Hematopoietic multipotent progenitor cell treated with erythropoietin and hydrocortisone succinate and interleukin-3 and kit ligand, for 4 days (in vitro differentiated cells): Measurements from ENCODE around the gene SKIDA1.

ENCODE experiments used
- DNase-seq: peaks from one replicate; pipeline ENCODE4 v3.0.0-alpha.2; 2015

SKIDA1 gene

DNA sequence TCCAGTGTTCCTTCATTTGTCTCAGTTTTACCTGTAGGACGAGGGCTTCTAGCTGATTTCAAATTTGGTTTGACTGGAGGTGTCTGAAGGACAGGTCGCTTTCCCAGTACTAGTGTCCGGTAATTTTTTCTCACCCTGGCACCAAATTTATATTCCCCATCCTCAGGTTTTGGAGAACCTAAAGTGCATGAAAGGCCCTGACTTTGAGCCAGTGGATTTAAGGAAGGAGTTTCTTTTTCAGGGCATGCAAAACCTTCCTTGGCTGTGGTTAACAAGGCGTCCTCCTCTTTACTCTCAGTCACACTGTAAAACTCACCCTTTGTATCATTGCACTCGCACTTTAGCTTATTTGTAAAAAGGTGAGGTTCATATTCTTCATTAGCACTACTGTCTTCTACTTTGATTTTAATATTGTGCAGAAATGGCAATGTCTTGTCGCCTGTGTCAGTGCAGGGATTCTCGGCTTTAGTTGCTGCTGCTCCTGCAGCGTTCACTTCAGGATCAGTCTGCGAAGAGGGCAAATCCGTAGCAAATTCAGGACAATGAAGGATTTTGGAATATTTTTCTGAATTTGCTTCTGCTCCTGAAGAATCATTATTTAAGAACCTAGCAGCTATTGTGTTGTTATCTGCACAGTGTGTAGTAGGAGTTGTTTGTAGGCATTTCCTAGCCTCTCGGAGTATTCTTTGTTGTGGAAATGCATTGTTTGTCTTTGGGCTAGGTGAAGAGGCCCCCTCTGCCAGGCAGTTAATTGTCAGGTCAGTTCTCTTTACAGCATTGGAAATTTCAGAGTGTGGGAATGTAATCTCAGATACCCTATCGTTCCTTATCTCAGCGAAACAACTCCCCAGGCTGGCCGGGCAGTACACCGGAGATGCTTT lies 9.9 kb downstream of the SKIDA1 start:
- no peak for DNase-seq

DNA sequence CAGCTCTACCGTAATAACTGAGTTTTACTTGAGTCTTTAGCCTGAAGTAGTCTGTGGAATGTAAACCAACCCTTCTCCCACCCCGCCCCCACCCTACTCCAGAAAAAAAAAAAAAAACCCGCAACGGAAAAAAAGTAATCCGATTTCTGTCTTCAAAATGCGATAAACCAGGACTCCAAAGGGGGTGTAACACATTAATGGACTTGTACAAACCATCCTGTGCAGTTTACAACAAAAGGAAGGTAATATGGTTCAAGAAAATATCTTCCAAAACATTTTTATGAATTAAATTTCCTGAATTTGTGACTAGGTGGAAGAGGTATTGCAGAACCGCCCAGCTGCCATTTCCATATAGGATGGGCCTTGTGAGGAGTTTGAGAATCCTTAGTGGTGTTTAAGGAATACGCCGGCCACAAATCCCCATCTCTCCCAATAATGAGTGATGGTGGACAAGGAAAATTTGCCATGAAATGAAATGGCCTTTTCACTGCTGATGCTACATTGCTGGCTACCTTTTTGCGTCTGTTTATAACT lies 10.6 kb downstream of the SKIDA1 start:
- no peak for DNase-seq

- no peak for DNase-seq
Measured at GRCh38 chr10:21514129-21514817, 11.2 kb downstream of the SKIDA1 start.

GRCh38 chr10:21513405-21513788 lies 12.1 kb downstream of the SKIDA1 start:
- DNase-seq = no peak

DNA sequence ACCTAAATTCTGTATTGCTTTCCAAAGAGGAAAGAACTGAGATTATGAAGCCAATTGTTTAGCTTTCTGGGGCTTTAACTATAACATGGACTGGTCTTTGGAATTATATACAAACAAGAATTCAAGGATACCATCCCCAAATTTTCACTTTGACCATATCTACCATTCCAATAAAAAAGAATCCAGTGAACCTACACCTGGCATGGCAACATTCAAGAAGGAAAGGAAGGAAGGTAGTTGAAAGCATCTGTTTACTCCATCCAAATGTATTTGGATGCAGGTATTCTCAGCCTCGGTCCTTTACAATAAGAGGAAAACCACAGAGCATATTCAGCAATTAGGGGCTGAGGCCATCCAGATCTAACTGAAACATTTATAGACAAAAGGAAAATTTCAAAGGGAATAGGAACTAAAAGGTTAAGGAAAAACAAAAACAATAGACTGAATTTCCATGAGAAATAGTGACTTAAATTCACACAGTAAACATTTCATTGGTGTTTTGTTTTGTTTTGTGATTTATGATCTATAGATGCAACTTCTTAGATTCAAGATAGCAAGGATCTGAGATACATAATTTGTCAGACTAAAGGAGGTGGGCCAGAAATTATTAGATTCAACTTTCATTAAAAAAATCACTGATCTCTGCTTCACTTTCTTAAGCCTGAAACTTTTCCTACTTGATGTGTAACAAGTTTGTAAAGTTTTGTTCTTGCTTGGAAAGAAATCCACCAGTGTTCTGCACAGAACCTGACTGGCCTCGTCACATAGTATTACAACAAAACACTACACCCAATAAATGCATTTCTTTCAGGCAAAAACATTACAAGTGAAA lies 12.7 kb downstream of the SKIDA1 start:
- no peak for DNase-seq

- DNase-seq = no peak
Measured at GRCh38 chr10:21511946-21512572, 13.4 kb downstream of the SKIDA1 start.

DNA sequence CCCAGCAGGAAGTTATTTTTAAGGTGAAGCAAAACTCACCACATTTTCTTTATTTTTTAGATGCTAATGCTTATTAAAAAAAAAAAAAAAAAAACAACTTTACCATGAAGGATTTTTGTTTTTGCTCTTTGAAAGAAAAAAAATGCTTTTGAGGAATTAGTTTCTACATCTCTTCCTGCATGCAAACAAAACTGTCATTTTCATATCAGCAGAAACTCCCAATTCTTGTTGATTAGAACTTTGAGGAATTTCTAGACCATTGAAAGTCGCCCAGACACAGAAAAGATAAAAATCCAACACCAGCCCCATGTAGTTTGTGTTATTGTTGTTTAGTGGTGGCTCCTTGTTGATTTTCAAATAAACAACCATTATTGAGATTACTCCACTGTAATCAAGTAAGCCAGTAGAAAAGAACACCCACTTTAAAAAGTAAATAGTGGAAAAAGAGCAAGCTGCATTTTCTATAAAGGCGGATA lies 14.3 kb downstream of the SKIDA1 start:
- no peak for DNase-seq

- peak; percentile 54 for DNase-seq
Measured at GRCh38 chr10:21510241-21511094, 15.0 kb downstream of the SKIDA1 start.

DNA sequence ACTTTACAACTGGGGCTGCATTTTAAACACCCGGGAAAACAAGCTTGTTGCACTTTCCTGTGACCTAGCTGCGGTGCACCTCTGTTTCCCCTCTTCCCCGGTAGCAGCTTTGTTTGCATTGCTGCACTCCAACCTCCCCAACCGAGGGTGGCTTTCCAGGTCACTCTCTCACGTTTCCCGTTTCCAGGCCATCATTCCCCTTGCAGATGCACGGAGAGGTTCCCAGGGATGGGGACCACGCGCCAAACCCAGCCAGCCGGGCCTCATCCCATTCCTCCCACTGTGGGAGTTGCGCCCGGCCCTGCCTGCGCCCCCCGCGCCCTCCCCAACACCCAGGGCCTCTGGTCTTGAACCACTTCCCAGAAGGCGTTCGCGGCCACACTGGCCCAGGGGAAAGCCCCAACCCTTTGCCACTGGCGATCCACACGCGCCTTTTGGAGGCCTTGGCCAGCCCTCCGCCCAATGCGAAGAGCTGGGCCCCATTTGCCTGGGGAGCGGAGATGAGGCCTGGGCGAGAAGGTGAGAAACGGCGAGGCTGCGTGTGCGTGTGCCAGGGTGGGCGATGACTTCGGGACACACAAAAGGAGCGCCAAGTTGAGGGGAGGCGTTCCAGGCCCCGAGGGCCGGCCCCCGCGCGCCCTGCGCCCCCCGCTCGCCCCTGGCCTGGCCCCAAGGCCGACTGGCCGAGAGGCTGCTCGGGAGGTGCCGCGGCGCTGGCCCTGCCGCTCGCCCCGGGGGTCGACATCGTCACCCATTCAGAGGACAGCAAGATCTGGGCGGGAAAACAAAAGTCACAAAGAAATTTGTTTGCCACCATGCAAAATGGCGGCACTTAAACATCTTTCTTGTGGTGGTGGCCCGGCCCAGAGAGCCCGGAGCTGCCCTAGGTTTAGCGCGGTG lies 15.9 kb downstream of the SKIDA1 start:
- DNase-seq = no peak

GRCh38 chr10:21508706-21509331 lies 16.7 kb downstream of the SKIDA1 start:
- DNase-seq = no peak

DNA sequence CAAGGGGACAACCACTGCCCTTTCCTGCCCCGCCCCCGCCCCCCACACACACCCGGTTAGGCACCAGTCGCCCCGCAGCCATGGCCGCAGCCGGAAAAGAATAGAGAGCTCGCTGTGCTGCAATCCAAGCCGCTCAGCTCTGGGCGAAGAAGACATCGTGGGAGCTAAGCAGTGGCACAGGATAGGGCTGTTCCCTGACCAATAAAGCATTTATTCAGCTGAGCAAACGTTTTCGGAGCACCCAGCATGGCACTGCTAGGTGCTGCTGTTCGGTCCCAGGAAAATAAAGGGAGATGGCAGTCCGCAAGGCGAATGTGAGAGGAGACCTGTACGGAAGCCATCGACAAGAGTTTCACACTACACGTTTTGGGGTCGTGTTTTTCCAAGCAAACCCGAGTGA lies 18.3 kb downstream of the SKIDA1 start:
- no peak for DNase-seq

GRCh38 chr10:21506351-21506750 lies 19.1 kb downstream of the SKIDA1 start:
- no peak for DNase-seq

DNA sequence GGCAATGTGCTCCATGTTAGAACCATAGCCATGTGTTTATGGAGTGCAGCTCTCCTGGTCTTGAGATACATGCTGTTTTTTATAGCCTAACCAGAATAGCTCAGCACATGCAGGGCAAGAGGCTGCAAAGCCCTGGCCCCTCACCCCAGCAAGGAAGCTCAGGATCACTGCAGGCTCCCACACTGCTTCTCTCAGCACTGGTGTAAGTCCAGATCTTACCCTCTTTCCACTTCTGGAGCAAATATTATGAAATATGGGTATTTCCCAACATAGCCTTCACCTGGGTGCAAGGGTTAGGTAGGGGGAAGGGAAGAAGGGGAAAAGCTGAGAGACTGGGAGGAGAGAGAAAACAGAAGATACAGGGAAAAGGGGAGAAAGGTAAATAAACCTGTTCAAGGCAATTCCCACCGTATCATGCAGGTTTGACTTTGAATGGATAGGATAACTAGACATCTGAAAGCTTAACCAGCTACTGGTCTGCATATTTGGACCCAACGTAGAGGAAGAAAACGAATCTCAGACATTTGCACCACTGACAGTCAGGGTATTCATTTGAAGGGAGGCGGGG lies 19.7 kb downstream of the SKIDA1 start:
- DNase-seq = no peak

DNA sequence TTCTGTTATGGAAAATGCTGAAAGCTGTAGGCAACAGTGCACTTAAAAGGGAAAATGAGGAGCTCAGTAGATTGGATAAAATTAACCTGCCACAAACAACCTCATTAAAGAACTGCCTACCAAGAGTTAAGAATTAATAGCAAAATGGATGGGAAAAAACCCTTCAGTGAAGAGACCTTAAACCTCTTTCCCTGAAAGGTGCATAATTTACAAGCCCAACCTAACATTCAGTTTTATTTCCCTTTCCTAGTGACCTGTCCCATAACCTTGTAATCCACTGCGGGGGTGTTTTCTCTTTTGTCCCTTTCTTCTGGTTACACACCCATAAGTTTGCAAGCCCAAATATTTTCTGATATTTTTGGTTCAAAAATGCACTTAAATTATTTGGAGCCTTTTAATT lies 21.9 kb downstream of the SKIDA1 start:
- DNase-seq = no peak

- no peak for DNase-seq
Measured at GRCh38 chr10:21502348-21502740, 23.1 kb downstream of the SKIDA1 start.

DNA sequence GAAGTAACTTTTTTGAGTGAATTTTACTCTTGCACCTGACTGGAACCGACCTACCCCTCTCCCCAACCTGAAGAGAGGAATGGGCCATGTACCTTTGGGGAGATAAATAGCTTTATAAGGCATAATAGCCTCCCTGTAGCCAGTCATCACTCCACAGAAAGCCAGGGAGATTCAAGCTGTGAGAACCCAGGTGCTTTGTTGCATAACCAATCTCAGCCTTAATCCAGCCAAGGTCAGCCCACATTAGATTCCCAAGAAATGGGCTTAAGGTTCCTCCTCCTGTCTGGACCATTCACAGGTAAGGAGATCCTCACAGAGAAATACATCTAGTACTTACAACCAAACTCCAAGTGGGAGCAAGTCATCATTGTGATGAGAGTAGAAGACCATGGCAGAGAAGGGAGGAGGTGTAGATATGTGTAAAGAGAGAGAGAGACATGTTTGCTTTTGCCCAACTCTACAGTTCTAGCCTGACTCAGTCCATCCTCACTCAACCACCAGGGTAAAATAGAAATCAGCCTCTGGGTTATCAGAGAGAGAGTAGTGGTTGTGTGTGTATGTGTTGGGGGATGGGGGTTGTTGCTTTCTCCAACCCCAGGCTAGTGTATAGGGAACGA lies 23.6 kb downstream of the SKIDA1 start:
- no peak for DNase-seq

- DNase-seq = no peak
Measured at GRCh38 chr10:21501091-21501490, 24.4 kb downstream of the SKIDA1 start.

DNA sequence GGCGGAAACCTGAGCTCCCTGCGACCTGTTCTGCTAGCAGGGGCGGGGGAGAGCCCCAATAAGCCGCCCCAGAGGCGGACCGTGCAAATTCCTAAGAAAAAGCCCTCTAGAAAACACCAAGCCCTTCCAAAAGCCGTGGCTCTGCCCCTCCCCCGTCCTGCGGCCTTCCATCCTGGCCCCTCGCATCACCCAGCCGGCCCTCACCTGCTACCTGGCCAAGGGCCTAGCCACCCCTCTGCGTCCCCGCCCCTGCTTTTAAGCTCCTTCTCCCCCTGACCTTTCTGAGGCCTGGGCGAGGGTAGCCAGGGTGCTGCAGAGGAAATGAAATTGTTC lies 24.9 kb downstream of the SKIDA1 start:
- DNase-seq = no peak
